Spleen (tissue), 11 donors: Measurements from ENCODE around the gene SAA4. TPM values are rescaled to one million over a fixed set of nuclear protein-coding genes. Genes with fewer than 3 reads are reported as not detected.

ENCODE experiments used
- DNase-seq: peaks from one replicate; pipeline ENCODE4 v3.0.0-alpha.2; 2020
- H3K27ac ChIP-seq, 8 donors: fragments of 200-600 bp; sonication (generic) in 7 of 8; 1 replicate in 4 of 8; 2 replicates in 4 of 8; pipeline versions ENCODE4 v1.5.0 to v1.8.0; 2016 to 2021; ENCODE audit warnings: inconsistent platforms in 4 of 8, mild to moderate bottlenecking in 4 of 8, moderate library complexity in 1 of 8
- H3K27me3 ChIP-seq, 7 donors: fragments of 200-600 bp; sonication (generic) in 6 of 7; replicated peaks in 1 of 7; 1 replicate in 4 of 7; 2 replicates in 3 of 7; pipeline versions ENCODE4 v1.5.0 to v1.8.0; 2016 to 2021; ENCODE audit warnings: inconsistent platforms in 3 of 7, mild to moderate bottlenecking in 1 of 7
- H3K36me3 ChIP-seq, 6 donors: fragments of 200-600 bp; sonication (generic) in 5 of 6; 1 replicate in 4 of 6; 2 replicates in 2 of 6; pipeline versions ENCODE4 v1.5.0 to v1.8.0; 2016 to 2021; ENCODE audit warnings: inconsistent platforms in 2 of 6
- H3K4me1 ChIP-seq, 6 donors: fragments of 200-600 bp; sonication (generic) in 5 of 6; 1 replicate in 3 of 6; 2 replicates in 3 of 6; pipeline versions ENCODE4 v1.5.0 to v1.8.0; 2016 to 2021; ENCODE audit warnings: inconsistent platforms in 3 of 6
- H3K4me3 ChIP-seq, 8 donors: fragments of 200-600 bp; sonication (generic) in 7 of 8; 1 replicate in 4 of 8; 2 replicates in 4 of 8; pipeline versions ENCODE4 v1.5.0 to v1.8.0; 2016 to 2021; ENCODE audit warnings: inconsistent platforms in 4 of 8, mild to moderate bottlenecking in 4 of 8, moderate library complexity in 2 of 8
- H3K9me3 ChIP-seq, 8 donors: fragments of 200-600 bp; sonication (generic) in 7 of 8; 1 replicate in 4 of 8; 2 replicates in 4 of 8; pipeline versions ENCODE4 v1.5.0 to v1.8.0; 2016 to 2021; ENCODE audit warnings: inconsistent platforms in 4 of 8
- POLR2A ChIP-seq, 3 donors: fragments of 450-650 bp; IDR thresholded peaks; one replicate each; pipeline ENCODE4 v1.5.1; 2017; ENCODE audit warnings: antibody characterized with exemption in 3 of 3, mild to moderate bottlenecking in 1 of 3
- POLR2AphosphoS5 ChIP-seq, 3 donors: sonication (generic); formaldehyde crosslinking; IDR thresholded peaks; one replicate each; pipeline ENCODE4 v1.5.1; 2017; ENCODE audit warnings: antibody characterized with exemption in 3 of 3
- WGBS, 5 donors: extraction: QIAGEN DNeasy Blood & Tissue Kit in 3 of 5; methylation state at CpG; one replicate each; pipeline versions ENCODE4 v1.1.5 to v1.1.7; 2013 to 2018; 5-methylcytosine and 5-hydroxymethylcytosine counted together
- intact Hi-C: fragments of 100-400 bp; cut with DNase I; formaldehyde crosslinking; loops from one replicate; pipeline ENCODE4 v1.15.0; 2023; ENCODE audit warnings: low total_unique reads
- polyA plus RNA-seq, 3 donors: library from polyadenylated mRNA; stranded (reverse); fragments of 200-250 nt; gene quantifications; one replicate each; pipeline ENCODE4 v1.2.1, GENCODE V29; 2013
- total RNA-seq, 7 donors: library from RNA; depleted of rRNA in 3 of 7; stranded (reverse); fragments of >200 nt in 3 of 7; fragmentation: NEBNext Ultra II Directional in 4 of 7; extraction: Animal tissue kit (Norgen Biotek cat#: 25700) in 4 of 7; gene quantifications; one replicate each; pipeline versions ENCODE4 v1.1.0 to v1.2.1, GENCODE V29; 2016 to 2021
- TF ChIP-seq, protein P1 (sequence below), 11 experiments: fragments of 200-600 bp in 7 of 11; fragments of 450-650 bp in 4 of 11; sonication (generic) in 4 of 11; IDR thresholded peaks in 8 of 11; conservative IDR thresholded peaks in 3 of 11; 1 replicate in 7 of 11; 2 replicates in 4 of 11; pipeline versions ENCODE4 v1.4.0 to v1.8.0; 2016 to 2021; ENCODE audit warnings: antibody characterized with exemption in 11 of 11, inconsistent platforms in 4 of 11, mild to moderate bottlenecking in 1 of 11
- donor health status: healthy with polysubstance abuse.
- donor health status: DM: no; HTN: no; CAD: no; lungs with moderate emphysema.
- donor health status: DM: no; HTN: no; CAD: no.
- donor health status: Bipolar disorder and iron deficiency.
- donor health status: healthy.
- donor health status: DM: no; HTN: no; CAD: no.
- donor health status: DM: yes; HTN: yes; CAD: no.

The SAA4 gene
- total and polyA plus RNA-seq, 10 donors: 0.22 TPM; not detected in 9

DNA sequence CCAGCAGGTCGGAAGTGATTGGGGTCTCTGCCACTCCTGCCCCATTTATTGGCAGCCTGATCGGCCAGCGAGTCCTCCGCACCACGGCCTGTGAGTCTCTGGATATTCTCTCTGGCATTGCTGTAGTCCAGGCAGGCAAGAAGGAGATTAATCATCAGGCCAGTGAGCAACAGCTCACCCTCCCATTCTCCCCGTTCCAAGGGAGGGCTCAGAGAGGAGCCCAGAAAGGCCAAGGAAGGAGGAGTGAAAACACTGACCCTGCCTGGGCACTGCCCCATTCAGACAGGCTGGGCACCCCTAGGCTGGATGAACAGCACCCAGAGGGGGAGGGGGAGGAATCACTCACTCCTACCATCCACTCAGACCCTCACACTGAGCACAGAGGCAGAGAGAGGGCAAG is 8.8 kb upstream of the SAA4 start:
- intact Hi-C loops: no loop called here
- TF ChIP-seq, protein P1, sequence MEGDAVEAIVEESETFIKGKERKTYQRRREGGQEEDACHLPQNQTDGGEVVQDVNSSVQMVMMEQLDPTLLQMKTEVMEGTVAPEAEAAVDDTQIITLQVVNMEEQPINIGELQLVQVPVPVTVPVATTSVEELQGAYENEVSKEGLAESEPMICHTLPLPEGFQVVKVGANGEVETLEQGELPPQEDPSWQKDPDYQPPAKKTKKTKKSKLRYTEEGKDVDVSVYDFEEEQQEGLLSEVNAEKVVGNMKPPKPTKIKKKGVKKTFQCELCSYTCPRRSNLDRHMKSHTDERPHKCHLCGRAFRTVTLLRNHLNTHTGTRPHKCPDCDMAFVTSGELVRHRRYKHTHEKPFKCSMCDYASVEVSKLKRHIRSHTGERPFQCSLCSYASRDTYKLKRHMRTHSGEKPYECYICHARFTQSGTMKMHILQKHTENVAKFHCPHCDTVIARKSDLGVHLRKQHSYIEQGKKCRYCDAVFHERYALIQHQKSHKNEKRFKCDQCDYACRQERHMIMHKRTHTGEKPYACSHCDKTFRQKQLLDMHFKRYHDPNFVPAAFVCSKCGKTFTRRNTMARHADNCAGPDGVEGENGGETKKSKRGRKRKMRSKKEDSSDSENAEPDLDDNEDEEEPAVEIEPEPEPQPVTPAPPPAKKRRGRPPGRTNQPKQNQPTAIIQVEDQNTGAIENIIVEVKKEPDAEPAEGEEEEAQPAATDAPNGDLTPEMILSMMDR (IDR thresholded peaks at IDR 0.05 in 8 of 11, conservative IDR thresholded peaks at IDR 0.05 in 3 of 11): no peak
- TF ChIP-seq POLR2AphosphoS5 (IDR thresholded peaks at IDR 0.05) (no peak), POLR2A (IDR thresholded peaks at IDR 0.05) (no peak)
- 59 to 84% (median 67%) methylated on average over 5 to 6 of the region's 6 CpGs for WGBS, 5 donors
- Histone ChIP-seq H3K27ac (no peak overlapping the region), H3K27me3 (no peaks in the 10 kb centered on the region), H3K9me3 (peaks cover 0 to 6% (median 0%) of the 10 kb centered on the region in 8 donors), H3K36me3 (no peaks in the 10 kb centered on the region), H3K4me1 (peaks cover 0 to 10% (median 0%) of the 10 kb centered on the region in 6 donors), H3K4me3 (no peak overlapping the region)
- DNase-seq: no peak

DNA sequence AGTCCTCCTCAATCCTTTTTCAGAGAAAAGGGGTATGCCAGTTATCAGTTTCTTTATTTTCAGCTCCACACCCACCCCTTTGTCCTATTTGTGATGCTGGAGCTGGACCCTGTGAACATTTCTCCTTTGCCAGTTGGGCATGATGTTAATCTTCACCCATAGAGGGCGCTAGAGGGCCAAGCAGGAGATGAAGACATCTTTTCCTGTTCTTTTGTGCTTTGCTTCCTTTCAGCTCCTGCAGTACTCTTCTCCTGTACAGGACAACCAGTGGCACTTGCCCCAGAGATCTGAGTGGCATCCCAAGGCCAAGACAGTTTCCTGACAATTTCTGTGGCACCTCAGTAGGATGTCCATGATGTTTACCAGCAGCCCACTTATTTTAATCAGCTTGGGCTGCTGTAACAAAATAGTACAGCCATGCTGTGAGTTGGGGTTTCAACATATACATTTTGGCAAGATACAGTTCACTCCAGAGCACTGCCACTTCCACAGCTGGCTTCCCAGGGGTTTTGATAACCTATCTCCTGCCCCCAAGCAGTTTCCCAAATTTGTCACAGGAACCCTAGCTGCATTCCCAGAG is 7.3 kb upstream of the SAA4 start:
- peaks cover 0 to 8% (median 0%) of the 10 kb centered on the region in 7 donors for H3K27me3 ChIP-seq
- DNase-seq: no peak
- no peak overlapping the region for H3K4me3 ChIP-seq
- H3K9me3 ChIP-seq: peaks cover 0 to 6% (median 0%) of the 10 kb centered on the region in 8 donors
- no peaks in the 10 kb centered on the region for H3K36me3 ChIP-seq
- peak in 1 of 3 donors; percentile 37 for TF ChIP-seq POLR2AphosphoS5 (IDR thresholded peaks at IDR 0.05)
- no peak for TF ChIP-seq POLR2A (IDR thresholded peaks at IDR 0.05)
- TF ChIP-seq, protein P1 (IDR thresholded peaks at IDR 0.05 in 8 of 11, conservative IDR thresholded peaks at IDR 0.05 in 3 of 11): peak; percentile 52 to 85 (median 70)
- 0% methylated on average over 1 of the region's 1 CpG for WGBS, 5 donors
- H3K4me1 ChIP-seq: peaks cover 0 to 10% (median 0%) of the 10 kb centered on the region in 6 donors
- intact Hi-C loops: no loop called here
- no peak overlapping the region for H3K27ac ChIP-seq

DNA sequence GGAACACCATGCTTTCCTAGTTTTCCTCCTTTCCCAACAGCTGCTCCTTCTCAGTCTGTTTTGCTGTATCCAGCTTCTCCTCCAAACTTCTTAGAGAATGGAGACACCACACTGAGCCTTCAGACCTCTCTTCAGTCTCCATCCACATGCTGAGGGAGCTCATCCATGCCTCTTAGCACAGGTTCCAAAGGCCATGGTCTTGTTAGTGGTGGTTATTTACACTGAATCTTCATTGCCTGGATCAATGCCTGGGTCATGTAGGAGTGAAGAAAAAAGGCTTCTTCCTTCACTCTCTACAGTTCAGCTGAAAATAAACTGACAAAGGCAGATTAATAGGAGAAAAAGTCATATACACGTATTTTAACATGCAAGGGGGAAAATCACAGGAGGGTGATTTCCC is 3.1 kb upstream of the SAA4 start:
- intact Hi-C loops: no loop called here

More for the DNA sequence above, 3.1 kb upstream of the SAA4 start:
- Histone ChIP-seq H3K9me3 (peaks cover 0 to 6% (median 0%) of the 10 kb centered on the region in 8 donors), H3K36me3 (no peaks in the 10 kb centered on the region), H3K4me3 (no peak overlapping the region), H3K4me1 (no peaks in the 10 kb centered on the region), H3K27ac (no peak overlapping the region), H3K27me3 (peaks cover 0 to 13% (median 0%) of the 10 kb centered on the region in 7 donors)
- WGBS, 5 donors: 76 to 90% (median 82%) methylated on average over 1 of the region's 1 CpG
- TF ChIP-seq POLR2A (IDR thresholded peaks at IDR 0.05): no peak
- TF ChIP-seq, protein P1 (IDR thresholded peaks at IDR 0.05 in 8 of 11, conservative IDR thresholded peaks at IDR 0.05 in 3 of 11): no peak
- TF ChIP-seq POLR2AphosphoS5 (IDR thresholded peaks at IDR 0.05): no peak
- DNase-seq: no peak
